GM19193 (cell line): ENCODE results near the gene KRTAP2-1.
"Not testable (repeated sequence)": the region's sequence is repeated elsewhere in the genome, so short reads cannot be mapped to it uniquely, and the experiment has no call there.

Experiments
- POLR2A ChIP-seq: IDR thresholded peaks from 4 replicates; pipeline ENCODE4 v1.6.1; 2011; ENCODE audit not compliant: insufficient read depth, insufficient read length; ENCODE audit errors: extremely low read depth

Gene KRTAP2-1, protein sequence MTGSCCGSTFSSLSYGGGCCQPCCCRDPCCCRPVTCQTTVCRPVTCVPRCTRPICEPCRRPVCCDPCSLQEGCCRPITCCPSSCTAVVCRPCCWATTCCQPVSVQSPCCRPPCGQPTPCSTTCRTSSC

GRCh38 chr17:41046735-41047465 lies at the start of gene KRTAP2-1:
KRTAP2-1 (minus strand) TSS chr17:41047316; CDS start chr17:41047267, 49 bp downstream.
- not testable (repeated sequence) for TF ChIP-seq POLR2A

DNA sequence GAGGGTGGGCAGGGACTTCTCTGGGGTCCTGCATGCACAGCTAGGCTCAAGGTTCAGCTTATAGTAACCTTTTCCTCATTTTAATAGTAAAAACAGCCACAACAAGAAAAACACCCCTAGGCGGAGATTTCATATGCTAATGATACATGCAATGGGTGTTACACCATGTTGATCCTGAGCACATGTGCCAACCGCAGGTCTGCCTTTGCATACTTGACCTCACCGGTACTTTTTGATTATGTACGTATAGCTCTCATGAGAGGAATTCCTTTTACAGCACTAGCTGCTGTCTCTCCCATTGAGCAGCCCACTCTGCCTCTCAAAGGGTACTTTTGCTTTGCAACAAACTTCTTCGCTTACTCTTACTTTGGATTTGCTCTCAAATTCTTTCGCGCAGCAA lies 48.9 kb upstream of the KRTAP2-1 start:
- TF ChIP-seq POLR2A, result no peak

DNA sequence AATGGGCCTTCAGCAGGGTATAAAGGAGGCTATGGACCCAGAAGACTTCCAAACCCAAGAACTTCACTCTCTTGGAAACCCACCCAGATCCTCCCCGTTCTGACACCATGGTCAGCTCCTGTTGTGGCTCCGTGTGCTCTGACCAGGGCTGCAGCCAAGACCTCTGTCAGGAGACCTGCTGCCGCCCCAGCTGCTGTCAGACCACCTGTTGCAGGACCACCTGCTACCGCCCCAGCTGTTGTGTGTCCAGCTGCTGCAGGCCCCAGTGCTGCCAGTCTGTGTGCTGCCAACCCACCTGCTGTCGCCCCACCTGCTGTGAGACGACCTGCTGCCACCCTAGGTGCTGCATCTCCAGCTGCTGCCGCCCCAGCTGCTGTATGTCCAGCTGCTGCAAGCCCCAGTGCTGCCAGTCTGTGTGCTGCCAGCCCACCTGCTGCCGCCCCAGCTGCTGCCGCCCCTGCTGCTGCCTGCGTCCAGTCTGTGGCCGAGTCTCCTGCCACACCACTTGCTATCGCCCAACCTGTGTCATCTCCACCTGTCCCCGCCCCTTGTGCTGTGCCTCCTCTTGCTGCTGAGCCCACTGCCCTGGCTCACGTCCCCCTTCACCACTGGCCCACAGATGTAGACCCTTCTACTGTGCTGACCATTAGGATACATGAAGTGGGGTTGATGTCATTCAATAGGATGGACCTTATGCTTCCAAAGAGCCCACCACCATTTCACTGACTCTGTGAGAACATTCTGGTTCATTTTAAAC lies 37.2 kb upstream of the KRTAP2-1 start, which contains the start of gene KRTAP4-7:
TSS of gene KRTAP4-7 (plus strand) at position 51 of the 757 bp plus-strand sequence. CDS start at position 108, 57 bp downstream.
- not testable (repeated sequence) for TF ChIP-seq POLR2A

GRCh38 chr17:41082626-41083025 lies 35.5 kb upstream of the KRTAP2-1 start:
- no peak for TF ChIP-seq POLR2A

GRCh38 chr17:41076788-41077187 lies 29.7 kb upstream of the KRTAP2-1 start:
- no peak for TF ChIP-seq POLR2A

GRCh38 chr17:41073676-41074075 lies 26.6 kb upstream of the KRTAP2-1 start:
- no peak for TF ChIP-seq POLR2A

DNA sequence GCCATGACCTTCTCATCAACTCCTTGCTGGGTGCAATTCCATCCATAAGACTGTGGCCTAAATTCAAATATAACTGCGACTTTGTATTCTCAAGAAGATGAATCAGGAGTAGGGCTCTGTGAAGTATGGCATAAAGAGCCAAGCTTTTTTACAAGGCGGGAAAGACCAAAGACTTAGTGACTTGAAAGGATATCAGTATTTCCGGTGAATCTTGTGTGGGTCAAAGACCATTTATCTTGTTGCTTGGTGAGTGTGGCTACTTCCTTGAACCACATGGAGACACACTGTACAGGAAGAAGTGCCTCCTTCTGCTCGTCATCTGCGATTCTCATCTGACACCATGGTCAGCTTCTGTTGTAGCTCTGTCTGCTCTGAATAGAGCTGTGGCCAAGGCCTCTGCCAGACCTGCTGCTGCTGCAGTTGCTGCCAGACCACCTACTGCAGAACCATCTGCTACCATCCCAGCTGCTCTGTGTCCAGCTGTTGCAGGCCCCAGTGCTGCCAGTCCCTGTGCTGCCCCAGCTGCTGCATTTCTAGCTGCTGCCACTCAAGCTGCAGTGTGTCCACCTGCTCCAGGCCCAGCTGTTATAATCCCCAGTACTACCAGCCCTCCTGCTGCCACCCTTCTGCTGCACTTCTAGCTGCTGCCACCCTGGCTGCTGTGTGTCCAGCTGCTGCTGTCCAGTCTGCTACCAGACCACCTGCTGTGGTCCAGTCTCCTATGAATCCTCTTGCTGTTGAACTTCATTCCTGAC lies 24.7 kb upstream of the KRTAP2-1 start:
- no peak for TF ChIP-seq POLR2A

DNA sequence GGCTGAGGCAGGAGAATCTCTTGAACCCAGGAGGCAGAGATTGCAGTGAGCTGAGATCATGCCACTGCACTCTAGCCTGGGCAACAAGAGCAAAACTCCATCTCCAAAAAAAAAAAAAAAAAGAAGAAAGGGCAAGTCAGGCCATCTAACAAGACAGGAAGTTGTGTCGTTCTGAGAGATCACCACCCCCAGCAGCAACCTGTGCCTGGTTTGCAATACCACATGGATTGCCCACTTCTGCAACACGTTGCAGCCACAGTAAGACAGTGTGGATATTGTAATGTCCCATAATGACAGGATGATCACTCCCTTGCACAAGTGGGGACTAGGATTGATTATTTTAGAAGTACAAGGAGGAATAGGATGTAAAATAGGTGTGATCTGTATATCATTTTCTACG lies 21.9 kb upstream of the KRTAP2-1 start:
- TF ChIP-seq POLR2A, result no peak

DNA sequence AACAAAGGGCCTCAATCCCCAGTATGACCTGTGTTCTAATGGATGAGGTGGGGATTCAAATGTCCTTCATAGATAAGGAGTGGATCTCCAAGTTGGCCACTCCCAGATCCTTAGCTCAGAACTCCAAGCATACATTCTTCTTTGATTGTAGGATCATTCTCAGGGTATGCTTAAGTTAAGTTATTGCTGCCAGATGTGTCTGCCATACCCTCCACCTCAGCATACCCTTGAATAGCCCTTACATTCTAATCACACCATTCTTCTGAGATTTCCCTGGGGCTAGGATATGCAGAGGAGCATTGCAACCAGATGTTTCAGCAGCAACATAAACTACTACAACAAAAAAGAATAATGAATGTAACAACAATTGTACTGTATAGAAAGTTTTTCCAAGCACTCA lies 20.2 kb upstream of the KRTAP2-1 start:
- no peak for TF ChIP-seq POLR2A

DNA sequence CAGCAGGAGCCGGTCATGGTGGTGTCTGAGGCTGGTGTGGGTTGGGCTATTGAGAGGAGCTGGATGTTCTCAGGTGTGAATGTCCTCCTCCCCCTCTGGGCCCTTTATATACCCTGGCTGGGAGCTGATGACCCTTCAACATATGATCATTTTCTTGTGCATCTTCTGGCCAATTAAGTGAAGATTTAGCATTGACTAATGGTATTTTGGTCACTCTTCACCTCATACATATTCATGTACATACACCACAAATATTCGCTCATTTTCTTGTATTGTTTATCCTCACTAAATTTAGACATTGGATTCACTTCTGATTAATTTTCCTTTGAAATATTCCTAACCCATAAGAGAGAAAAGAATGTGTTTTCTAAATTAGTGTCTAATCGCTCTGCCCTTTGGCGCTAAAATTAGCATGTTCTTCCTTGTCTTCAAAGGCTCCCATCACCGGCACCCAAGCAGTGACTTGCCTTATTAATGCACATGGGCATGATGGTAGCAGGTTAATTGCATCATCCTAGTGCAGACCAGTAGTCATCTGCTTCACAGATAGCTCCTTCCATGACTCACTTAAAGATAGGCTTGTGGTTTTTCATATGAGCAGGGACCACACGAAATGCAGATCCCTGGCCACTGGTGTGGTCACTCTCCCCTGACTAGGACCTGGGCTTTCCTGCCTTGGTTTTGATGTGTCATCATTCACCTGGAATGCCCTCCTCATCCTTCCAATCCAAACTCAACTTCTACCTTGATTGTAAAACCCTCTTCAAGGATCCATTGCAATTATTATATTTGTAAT lies 18.9 kb upstream of the KRTAP2-1 start, which contains the start of gene KRTAP2-4:
TSS of gene KRTAP2-4 (minus strand) at position 51 of the 796 bp plus-strand sequence. CDS start at position 17, 34 bp downstream.
- no peak for TF ChIP-seq POLR2A

GRCh38 chr17:41064301-41064700 lies 17.2 kb upstream of the KRTAP2-1 start:
- no peak for TF ChIP-seq POLR2A

DNA sequence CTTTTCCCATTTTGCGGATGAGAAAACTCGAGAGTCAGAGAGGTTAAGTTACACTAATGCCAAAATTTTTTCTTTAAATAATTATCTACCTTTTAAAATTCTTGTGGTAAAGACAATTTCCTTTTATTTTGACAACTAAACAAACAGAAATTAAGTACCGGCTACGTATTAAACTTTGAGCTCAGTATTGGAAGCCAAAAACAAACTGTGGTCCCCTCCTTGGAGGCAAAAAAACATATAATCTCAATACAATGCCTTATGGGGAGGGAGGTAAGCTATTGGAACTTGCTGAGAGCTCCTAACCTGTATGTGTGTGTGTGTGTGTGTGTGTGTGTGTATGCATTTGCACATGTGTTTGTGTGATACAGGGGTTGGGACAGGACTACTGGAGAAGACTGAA lies 16.3 kb upstream of the KRTAP2-1 start:
- TF ChIP-seq POLR2A, result no peak

GRCh38 chr17:41061964-41062363 lies 14.8 kb upstream of the KRTAP2-1 start:
- no peak for TF ChIP-seq POLR2A

GRCh38 chr17:41060052-41060604 lies 13.0 kb upstream of the KRTAP2-1 start, which contains the start of gene KRTAP2-3:
KRTAP2-3 (minus strand) TSS chr17:41060114; CDS start chr17:41060050, 64 bp downstream.
- TF ChIP-seq POLR2A, result no peak
